GM12878 (cell line): ENCODE measurements around the gene PITPNM2. TPM values are rescaled to one million over a fixed set of nuclear protein-coding genes. Genes with fewer than 3 reads are reported as not detected.

ENCODE experiments used
- MTA3 ChIP-seq: IDR thresholded peaks from 2 replicates; pipeline ENCODE4 v1.6.1; 2012; ENCODE audit warnings: low read length, inconsistent platforms, borderline replicate concordance
- NR2C2 ChIP-seq: IDR thresholded peaks from 2 replicates; pipeline ENCODE4 v1.6.1; 2011; ENCODE audit warnings: borderline replicate concordance, low read depth; ENCODE audit not compliant: control insufficient read depth, insufficient read length
- PAX8 ChIP-seq: fragments of 450-650 bp; IDR thresholded peaks from 2 replicates; pipeline ENCODE4 v1.6.1; 2017; ENCODE audit warnings: mild to moderate bottlenecking, moderate library complexity
- RAD51 ChIP-seq: fragments of 450-650 bp; IDR thresholded peaks from 2 replicates; pipeline ENCODE4 v1.6.1; 2016; ENCODE audit warnings: moderate library complexity, mild to moderate bottlenecking, inconsistent platforms
- SPI1 ChIP-seq: IDR thresholded peaks from 2 replicates; pipeline ENCODE4 v1.6.1; 2011; ENCODE audit warnings: low read depth, mild to moderate bottlenecking, low read length, moderate library complexity, borderline replicate concordance; ENCODE audit not compliant: insufficient read depth
- polyA plus RNA-seq, 11 experiments: library from polyadenylated mRNA; depleted of rRNA in 4 of 11; unstranded in 6 of 11; stranded (reverse) in 5 of 11; fragments of >200 nt; fragmentation: Nextera tagmentation in 4 of 11; fragmentation: Illumina TruSeq in 1 of 11; extraction: Ambion mirVana in 4 of 11; extraction: Trizol in 1 of 11; gene quantifications; 1 replicate in 1 of 11; 2 replicates in 10 of 11; pipeline versions ENCODE4 v1.2.1 to v1.2.3, GENCODE V29; 2011 to 2016; ENCODE audit warnings: inconsistent platforms in 2 of 11, missing spikeins in 2 of 11, low read depth in 1 of 11
- total RNA-seq, 4 experiments: library from RNA; depleted of rRNA in 3 of 4; stranded (reverse); fragments of >200 nt in 3 of 4; fragmentation: Illumina TruSeq in 1 of 4; extraction: Trizol in 1 of 4; gene quantifications; 2 replicates each; pipeline versions ENCODE4 v1.2.1 to v1.2.3, GENCODE V29; 2013 to 2021
- TF ChIP-seq, protein P1 (sequence below): fragments of 150-350 bp; IDR thresholded peaks from 2 replicates; pipeline ENCODE4 v1.6.1; 2016; ENCODE audit warnings: low read depth, low read length
- TF ChIP-seq, protein P2 (sequence below): fragments of 450-650 bp; IDR thresholded peaks from 2 replicates; pipeline ENCODE4 v1.6.1; 2017; ENCODE audit warnings: mild to moderate bottlenecking, low read depth, inconsistent platforms; ENCODE audit not compliant: poor library complexity, severe bottlenecking
- TF ChIP-seq, protein P3 (sequence below): fragments of 450-650 bp; formaldehyde crosslinking; IDR thresholded peaks from 2 replicates; pipeline ENCODE4 v1.5.0; 2022; ENCODE audit warnings: mild to moderate bottlenecking, missing genetic modification characterization
- TF ChIP-seq, protein P4 (sequence below): IDR thresholded peaks from 2 replicates; pipeline ENCODE4 v1.6.1; 2012; ENCODE audit warnings: improper control_type of control experiment, low read depth, low read length; ENCODE audit not compliant: insufficient replicate concordance

PITPNM2 gene
- total and polyA plus RNA-seq, 10 of the 15 experiments (the other 5 are each of a cell fraction or from before 2014, with no cell fraction given): 0.03 to 1.0 (median 0.24) TPM; not detected in 1

DNA sequence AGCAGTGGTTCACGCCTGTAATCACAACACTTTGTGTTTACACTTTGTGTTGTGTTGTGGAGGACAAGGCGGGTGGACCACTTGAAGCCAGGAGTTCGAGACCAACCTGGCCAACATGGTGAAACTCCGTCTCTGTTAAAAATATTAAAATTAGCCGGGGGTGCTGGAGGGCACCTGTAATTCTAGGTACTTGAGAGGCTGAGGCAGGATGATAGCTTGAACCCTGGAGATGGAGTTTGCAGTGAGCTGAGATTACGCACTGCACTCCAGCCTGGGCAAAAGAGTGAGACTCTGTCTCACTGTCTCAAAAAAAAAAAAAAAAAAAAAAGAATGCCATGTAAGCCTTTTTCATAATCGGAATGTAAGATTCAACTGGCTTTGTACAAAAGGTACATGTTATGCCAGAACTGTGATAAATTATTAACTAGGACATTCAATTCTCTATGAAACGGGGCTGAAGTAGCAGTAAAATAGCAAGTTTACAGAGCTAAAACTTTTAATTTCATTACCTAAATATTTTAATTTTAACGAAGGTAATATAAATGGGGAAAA lies 13.9 kb upstream of the PITPNM2 start (continued):
- TF ChIP-seq, protein P1, sequence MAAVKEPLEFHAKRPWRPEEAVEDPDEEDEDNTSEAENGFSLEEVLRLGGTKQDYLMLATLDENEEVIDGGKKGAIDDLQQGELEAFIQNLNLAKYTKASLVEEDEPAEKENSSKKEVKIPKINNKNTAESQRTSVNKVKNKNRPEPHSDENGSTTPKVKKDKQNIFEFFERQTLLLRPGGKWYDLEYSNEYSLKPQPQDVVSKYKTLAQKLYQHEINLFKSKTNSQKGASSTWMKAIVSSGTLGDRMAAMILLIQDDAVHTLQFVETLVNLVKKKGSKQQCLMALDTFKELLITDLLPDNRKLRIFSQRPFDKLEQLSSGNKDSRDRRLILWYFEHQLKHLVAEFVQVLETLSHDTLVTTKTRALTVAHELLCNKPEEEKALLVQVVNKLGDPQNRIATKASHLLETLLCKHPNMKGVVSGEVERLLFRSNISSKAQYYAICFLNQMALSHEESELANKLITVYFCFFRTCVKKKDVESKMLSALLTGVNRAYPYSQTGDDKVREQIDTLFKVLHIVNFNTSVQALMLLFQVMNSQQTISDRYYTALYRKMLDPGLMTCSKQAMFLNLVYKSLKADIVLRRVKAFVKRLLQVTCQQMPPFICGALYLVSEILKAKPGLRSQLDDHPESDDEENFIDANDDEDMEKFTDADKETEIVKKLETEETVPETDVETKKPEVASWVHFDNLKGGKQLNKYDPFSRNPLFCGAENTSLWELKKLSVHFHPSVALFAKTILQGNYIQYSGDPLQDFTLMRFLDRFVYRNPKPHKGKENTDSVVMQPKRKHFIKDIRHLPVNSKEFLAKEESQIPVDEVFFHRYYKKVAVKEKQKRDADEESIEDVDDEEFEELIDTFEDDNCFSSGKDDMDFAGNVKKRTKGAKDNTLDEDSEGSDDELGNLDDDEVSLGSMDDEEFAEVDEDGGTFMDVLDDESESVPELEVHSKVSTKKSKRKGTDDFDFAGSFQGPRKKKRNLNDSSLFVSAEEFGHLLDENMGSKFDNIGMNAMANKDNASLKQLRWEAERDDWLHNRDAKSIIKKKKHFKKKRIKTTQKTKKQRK: no peak
- TF ChIP-seq SPI1 (no peak), RAD51 (no peak), PAX8 (no peak), NR2C2 (no peak), MTA3 (no peak)
- TF ChIP-seq, protein P2, sequence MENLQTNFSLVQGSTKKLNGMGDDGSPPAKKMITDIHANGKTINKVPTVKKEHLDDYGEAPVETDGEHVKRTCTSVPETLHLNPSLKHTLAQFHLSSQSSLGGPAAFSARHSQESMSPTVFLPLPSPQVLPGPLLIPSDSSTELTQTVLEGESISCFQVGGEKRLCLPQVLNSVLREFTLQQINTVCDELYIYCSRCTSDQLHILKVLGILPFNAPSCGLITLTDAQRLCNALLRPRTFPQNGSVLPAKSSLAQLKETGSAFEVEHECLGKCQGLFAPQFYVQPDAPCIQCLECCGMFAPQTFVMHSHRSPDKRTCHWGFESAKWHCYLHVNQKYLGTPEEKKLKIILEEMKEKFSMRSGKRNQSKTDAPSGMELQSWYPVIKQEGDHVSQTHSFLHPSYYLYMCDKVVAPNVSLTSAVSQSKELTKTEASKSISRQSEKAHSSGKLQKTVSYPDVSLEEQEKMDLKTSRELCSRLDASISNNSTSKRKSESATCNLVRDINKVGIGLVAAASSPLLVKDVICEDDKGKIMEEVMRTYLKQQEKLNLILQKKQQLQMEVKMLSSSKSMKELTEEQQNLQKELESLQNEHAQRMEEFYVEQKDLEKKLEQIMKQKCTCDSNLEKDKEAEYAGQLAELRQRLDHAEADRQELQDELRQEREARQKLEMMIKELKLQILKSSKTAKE: no peak
- TF ChIP-seq, protein P3, sequence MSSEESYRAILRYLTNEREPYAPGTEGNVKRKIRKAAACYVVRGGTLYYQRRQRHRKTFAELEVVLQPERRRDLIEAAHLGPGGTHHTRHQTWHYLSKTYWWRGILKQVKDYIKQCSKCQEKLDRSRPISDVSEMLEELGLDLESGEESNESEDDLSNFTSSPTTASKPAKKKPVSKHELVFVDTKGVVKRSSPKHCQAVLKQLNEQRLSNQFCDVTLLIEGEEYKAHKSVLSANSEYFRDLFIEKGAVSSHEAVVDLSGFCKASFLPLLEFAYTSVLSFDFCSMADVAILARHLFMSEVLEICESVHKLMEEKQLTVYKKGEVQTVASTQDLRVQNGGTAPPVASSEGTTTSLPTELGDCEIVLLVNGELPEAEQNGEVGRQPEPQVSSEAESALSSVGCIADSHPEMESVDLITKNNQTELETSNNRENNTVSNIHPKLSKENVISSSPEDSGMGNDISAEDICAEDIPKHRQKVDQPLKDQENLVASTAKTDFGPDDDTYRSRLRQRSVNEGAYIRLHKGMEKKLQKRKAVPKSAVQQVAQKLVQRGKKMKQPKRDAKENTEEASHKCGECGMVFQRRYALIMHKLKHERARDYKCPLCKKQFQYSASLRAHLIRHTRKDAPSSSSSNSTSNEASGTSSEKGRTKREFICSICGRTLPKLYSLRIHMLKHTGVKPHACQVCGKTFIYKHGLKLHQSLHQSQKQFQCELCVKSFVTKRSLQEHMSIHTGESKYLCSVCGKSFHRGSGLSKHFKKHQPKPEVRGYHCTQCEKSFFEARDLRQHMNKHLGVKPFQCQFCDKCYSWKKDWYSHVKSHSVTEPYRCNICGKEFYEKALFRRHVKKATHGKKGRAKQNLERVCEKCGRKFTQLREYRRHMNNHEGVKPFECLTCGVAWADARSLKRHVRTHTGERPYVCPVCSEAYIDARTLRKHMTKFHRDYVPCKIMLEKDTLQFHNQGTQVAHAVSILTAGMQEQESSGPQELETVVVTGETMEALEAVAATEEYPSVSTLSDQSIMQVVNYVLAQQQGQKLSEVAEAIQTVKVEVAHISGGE: no peak
- TF ChIP-seq, protein P4, sequence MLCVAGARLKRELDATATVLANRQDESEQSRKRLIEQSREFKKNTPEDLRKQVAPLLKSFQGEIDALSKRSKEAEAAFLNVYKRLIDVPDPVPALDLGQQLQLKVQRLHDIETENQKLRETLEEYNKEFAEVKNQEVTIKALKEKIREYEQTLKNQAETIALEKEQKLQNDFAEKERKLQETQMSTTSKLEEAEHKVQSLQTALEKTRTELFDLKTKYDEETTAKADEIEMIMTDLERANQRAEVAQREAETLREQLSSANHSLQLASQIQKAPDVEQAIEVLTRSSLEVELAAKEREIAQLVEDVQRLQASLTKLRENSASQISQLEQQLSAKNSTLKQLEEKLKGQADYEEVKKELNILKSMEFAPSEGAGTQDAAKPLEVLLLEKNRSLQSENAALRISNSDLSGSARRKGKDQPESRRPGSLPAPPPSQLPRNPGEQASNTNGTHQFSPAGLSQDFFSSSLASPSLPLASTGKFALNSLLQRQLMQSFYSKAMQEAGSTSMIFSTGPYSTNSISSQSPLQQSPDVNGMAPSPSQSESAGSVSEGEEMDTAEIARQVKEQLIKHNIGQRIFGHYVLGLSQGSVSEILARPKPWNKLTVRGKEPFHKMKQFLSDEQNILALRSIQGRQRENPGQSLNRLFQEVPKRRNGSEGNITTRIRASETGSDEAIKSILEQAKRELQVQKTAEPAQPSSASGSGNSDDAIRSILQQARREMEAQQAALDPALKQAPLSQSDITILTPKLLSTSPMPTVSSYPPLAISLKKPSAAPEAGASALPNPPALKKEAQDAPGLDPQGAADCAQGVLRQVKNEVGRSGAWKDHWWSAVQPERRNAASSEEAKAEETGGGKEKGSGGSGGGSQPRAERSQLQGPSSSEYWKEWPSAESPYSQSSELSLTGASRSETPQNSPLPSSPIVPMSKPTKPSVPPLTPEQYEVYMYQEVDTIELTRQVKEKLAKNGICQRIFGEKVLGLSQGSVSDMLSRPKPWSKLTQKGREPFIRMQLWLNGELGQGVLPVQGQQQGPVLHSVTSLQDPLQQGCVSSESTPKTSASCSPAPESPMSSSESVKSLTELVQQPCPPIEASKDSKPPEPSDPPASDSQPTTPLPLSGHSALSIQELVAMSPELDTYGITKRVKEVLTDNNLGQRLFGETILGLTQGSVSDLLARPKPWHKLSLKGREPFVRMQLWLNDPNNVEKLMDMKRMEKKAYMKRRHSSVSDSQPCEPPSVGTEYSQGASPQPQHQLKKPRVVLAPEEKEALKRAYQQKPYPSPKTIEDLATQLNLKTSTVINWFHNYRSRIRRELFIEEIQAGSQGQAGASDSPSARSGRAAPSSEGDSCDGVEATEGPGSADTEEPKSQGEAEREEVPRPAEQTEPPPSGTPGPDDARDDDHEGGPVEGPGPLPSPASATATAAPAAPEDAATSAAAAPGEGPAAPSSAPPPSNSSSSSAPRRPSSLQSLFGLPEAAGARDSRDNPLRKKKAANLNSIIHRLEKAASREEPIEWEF: no peak
